Measurements from ENCODE around the gene SMIM41. TPM values are rescaled to one million over a fixed set of nuclear protein-coding genes. Genes with fewer than 3 reads are reported as not detected.
"Not testable (repeated sequence)": the region's sequence is repeated elsewhere in the genome, so short reads cannot be mapped to it uniquely, and the experiment has no call there.

SMIM41 gene
- total and polyA plus RNA-seq, 3 donors from 2014 or later: 2.6 to 21.7 (median 15.6) TPM

DNA sequence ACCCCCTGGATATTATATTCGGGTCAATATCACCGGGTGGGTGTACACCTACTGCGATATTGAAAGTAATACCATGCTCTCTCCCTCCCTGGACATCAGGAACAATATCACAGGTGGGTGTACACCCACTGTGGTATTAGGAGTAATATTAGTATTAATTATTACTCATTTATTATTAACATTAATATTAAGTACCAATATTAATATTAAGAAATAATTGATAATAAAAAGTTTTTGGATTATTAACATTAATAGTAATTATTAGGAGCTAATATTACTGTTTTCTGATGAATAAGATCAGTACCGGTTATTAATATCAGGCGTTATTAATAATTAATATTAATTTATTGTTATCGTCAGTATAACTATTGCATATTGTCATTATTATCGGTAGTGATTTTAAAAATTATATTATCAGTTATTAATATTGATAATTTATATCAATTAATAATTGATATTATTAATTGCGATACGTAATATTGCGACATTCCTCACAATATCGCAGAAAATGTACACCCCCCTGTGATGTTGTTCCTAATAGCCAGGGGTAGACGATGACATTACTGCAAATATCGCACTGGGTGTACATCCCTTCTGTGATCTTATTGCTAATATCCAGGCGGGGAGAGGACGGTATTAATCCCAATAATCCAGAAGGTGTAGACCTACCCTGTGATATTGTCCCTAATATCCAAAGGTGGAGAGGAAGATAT lies 17.0 kb downstream of the SMIM41 start:
- Histone ChIP-seq H3K27ac (no peak overlapping the region), H3K36me3 (ENCODE audit: low read depth, missing control alignments) (no peaks in the 10 kb centered on the region), H3K4me1 (no peaks in the 10 kb centered on the region), H3K4me3 (no peak overlapping the region), H3K27me3 (no peaks in the 10 kb centered on the region), H3K9me3 (no peaks in the 10 kb centered on the region)
- DNase-seq: no peak
- intact Hi-C loops (cut with DNase I; ENCODE audit: low total_unique reads): no loop called here
- TF ChIP-seq POLR2A (IDR thresholded peaks at IDR 0.05): no peak
- TF ChIP-seq, protein P1, sequence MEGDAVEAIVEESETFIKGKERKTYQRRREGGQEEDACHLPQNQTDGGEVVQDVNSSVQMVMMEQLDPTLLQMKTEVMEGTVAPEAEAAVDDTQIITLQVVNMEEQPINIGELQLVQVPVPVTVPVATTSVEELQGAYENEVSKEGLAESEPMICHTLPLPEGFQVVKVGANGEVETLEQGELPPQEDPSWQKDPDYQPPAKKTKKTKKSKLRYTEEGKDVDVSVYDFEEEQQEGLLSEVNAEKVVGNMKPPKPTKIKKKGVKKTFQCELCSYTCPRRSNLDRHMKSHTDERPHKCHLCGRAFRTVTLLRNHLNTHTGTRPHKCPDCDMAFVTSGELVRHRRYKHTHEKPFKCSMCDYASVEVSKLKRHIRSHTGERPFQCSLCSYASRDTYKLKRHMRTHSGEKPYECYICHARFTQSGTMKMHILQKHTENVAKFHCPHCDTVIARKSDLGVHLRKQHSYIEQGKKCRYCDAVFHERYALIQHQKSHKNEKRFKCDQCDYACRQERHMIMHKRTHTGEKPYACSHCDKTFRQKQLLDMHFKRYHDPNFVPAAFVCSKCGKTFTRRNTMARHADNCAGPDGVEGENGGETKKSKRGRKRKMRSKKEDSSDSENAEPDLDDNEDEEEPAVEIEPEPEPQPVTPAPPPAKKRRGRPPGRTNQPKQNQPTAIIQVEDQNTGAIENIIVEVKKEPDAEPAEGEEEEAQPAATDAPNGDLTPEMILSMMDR (IDR thresholded peaks at IDR 0.05): no peak
- 70 to 80% methylated on average over 15 of the region's 15 CpGs for WGBS, 2 donors

- Histone ChIP-seq H3K27me3 (no peaks in the 10 kb centered on the region), H3K4me3 (no peak overlapping the region), H3K9me3 (no peaks in the 10 kb centered on the region), H3K27ac (no peak overlapping the region), H3K4me1 (no peaks in the 10 kb centered on the region), H3K36me3 (ENCODE audit: low read depth, missing control alignments) (no peaks in the 10 kb centered on the region)
- WGBS, 2 donors: 61 to 69% methylated on average over 19 to 20 of the region's 21 CpGs
- TF ChIP-seq, protein P1 (IDR thresholded peaks at IDR 0.05): no peak
- TF ChIP-seq POLR2A (IDR thresholded peaks at IDR 0.05): no peak
- DNase-seq: no peak
- intact Hi-C loops (cut with DNase I; ENCODE audit: low total_unique reads): no loop called here
Observed at GRCh38 chr12:52097045-52097666, 17.7 kb downstream of the SMIM41 start.

GRCh38 chr12:52104431-52105089 lies 25.1 kb downstream of the SMIM41 start:
- H3K9me3 ChIP-seq; H3K4me1 ChIP-seq; H3K4me3 ChIP-seq; H3K36me3 ChIP-seq (ENCODE audit: low read depth, missing control alignments); DNase-seq; H3K27ac ChIP-seq; H3K27me3 ChIP-seq; intact Hi-C loops (cut with DNase I; ENCODE audit: low total_unique reads): not testable (repeated sequence)
- WGBS, 2 donors: 76 to 78% methylated on average over 10 of the region's 10 CpGs

DNA sequence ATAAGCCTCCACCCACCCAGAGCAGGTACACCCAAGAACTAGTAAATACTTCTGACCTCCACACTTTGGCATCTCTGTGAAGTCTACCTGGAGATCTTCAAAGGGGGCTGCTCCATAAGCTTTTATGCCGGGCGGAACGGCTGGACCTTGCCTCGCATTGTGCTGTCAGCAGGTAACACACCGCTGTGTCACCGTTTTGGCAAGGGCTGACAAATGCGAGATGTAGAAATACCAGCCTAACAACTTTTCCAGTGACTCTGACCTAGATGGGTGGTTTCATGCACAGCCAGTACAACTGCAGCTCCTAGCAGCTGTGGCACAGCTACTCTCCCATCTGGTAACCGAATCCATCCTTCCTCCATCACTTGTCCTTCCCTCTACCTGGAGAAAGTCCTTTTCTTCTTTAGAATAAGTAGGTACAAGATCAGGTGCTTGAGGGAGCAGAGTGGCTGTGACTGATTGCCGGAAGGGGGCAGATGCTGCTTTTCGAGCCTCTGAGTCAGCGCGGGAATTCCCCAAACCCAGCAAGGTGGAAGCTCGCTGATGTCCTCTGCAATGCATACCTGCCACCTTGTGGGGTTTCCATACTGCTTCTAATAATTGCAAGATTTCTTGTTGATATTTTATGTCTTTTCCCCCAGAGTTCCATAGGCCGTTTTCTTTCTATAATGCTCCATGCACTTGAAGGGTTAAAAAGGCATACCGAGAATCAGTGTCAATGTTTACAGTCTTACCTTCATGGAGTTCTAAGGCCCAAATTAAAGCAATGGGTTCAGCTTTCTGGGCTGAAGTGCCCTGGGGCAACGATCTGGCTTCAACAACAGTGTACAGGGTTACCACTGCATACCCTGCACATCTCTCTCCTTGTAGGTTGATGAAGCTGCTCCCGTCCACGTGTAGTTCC lies 37.0 kb downstream of the SMIM41 start:
- H3K27ac ChIP-seq; H3K36me3 ChIP-seq (ENCODE audit: low read depth, missing control alignments); DNase-seq; H3K27me3 ChIP-seq; intact Hi-C loops (cut with DNase I; ENCODE audit: low total_unique reads); H3K4me3 ChIP-seq; H3K9me3 ChIP-seq: not testable (repeated sequence)
- H3K4me1 ChIP-seq: peaks cover 10% of the 10 kb centered on the region
- 76 to 79% methylated on average over 18 of the region's 18 CpGs for WGBS, 2 donors

DNA sequence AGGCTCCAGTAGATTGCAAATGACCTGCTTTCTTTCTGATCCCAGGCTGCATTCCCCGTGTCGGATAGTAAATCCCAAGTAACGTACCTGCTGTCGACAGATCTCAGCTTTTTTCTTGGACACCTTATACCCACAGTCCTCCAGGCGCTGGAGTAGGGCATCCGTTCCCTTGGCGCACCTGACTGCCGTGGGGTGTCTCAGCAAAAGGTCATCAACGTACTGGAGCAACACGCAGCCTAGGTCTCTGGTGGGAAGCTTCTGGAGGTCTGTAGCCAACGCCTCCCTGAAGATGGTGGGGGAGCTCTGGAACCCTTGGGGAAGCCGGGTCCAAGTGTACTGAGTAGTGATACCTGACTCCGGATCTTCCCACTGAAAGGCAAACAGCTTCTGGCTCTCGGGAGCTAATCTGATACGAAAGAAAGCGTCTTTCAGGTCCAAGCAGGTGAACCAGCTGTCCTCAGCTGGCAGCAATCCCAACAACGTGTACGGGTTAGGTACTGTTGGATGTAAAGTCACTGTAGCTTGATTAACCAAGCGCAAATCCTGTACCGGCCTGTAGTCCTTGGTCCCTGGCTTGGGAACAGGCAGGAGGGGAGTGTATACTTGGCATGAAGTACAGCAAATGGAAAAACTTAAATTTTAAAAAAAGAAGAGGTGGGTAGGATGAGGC lies 38.4 kb downstream of the SMIM41 start:
- DNase-seq; H3K9me3 ChIP-seq; H3K4me3 ChIP-seq; H3K27me3 ChIP-seq; H3K27ac ChIP-seq; intact Hi-C loops (cut with DNase I; ENCODE audit: low total_unique reads); H3K36me3 ChIP-seq (ENCODE audit: low read depth, missing control alignments): not testable (repeated sequence)
- H3K4me1 ChIP-seq: peaks cover 12% of the 10 kb centered on the region
- WGBS, 2 donors: 89 to 95% methylated on average over 16 to 20 of the region's 20 CpGs

Measured in testis (tissue), 3 donors.